Activated T-helper 9 cell treated with anti-CD3 and anti-CD28 coated beads, Interleukin-2, amount 50 U/mL, for 16 hours (primary cell): ENCODE measurements around the gene LRRC14B.
"Not testable (repeated sequence)": the region's sequence is repeated elsewhere in the genome, so short reads cannot be mapped to it uniquely, and the experiment has no call there.

Experiments
- DNase-seq: peaks from one replicate; pipeline ENCODE4 v3.0.0-alpha.2; 2020; ENCODE audit warnings: low read depth

Gene LRRC14B

DNA sequence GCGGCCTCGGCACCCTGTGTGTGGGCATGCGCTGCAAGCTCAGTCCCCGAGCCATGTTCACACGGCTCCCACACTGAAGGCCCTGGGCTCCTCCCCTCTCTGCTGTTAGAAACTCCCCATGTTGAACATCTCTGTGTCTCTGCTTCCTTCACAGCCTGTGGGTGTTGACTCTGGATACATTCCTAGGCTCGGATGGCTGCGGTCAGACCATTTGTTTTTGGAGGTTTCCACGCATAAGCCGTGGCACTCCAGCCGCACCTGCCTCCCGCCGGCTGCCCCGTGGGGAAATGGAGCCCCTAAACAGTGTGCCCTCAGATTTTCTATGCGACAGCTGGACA, 31.2 kb upstream of the LRRC14B start:
- no peak for DNase-seq

DNA sequence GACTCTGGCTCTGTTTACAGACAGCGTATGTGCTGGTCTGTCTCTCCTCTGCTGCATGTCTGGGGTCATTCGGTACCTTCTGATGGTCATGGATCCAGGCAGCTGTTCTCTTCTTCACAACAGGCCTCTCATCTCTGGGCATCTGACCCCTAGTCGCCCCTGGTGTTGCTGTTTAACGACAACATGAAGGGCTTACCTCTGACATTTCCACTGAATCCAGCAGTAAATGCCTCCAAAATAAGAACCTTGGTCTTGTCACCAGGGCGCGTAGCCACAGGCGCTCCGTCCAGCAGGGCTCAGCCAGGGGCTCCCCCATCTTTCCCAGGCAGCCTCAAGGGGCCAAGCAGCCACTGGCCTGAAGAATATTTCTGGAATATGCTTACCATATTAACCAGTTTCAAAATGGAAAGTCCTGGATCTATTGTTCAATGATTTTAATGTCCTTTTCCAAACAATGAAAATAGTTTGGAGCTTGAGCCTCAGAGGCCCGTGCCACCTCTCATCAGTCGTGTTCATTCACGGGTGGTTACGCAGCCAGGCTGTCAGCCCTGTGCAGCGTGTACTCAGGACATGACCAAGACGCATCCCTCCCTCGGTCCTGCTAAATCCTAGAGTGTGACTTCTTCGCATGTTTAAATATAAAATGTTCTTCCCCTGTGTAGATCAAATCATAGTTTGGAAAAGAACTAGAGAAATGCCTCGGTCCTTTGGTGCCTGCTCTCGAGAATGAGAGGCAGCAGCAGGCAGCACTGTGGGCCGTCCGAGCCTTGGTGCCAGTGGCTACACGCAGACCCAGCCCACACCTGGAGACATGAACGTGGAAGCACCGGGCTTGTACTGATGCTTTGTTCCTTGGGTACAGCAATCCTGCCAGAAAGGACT, 30.1 kb upstream of the LRRC14B start:
- no peak for DNase-seq

DNA sequence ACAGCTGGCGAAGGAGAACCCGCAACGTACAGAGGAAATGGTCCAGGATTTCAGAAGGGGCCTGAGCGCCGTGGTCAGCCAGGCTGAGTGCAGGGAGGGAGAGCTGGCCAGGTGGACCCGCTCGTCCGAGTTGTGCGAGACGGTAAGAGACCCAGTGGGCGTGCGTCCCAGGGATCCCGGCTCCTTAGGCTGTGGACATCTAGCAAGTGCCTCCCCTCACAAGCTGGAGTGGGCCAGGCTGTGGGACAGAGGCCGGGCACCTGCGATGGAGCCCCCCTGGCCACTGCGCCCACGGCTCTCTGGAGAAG, 29.5 kb upstream of the LRRC14B start:
- DNase-seq: no peak

- DNase-seq: no peak
These were observed 29.1 kb upstream of the LRRC14B start for GRCh38 chr5:162190-162564.

- no peak for DNase-seq
These were observed 28.5 kb upstream of the LRRC14B start for GRCh38 chr5:162565-163337.

DNA sequence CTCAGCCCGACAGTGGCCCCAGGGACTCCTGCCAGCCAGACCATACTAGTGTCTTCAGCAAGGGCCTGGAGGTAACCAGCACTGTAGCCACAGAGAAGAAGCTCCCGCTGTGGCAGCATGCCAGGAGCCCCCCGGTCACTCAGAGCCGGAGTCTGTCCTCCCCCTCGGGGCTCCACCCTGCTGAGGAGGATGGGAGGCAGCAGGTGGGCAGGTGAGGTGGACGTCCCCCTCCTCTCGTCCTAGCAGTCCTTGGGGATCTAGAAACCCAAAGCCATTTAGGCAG, 28.0 kb upstream of the LRRC14B start:
- DNase-seq: no peak

GRCh38 chr5:163841-164240, 27.5 kb upstream of the LRRC14B start:
- DNase-seq: no peak

DNA sequence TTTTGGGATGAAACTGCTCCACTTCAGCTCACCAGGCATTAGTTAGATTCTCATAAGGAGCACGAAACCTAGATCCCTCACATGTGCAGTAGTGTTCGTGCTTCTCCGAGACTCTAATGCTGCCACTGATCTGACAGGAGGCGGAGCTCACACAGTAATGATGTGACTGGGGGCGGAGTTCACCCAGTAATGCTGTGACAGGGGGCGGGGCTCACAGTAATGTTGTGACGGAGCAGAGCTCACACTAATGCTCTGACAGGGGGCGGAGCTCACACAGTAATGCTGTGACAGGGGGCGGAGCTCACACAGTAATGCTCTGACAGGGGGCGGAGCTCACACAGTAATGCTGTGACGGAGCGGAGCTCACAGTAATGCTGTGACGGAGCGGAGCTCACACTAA, 27.1 kb upstream of the LRRC14B start:
- DNase-seq: no peak

GRCh38 chr5:164783-165182, 26.5 kb upstream of the LRRC14B start:
- DNase-seq: not testable (repeated sequence)

- no peak for DNase-seq
These were observed 24.6 kb upstream of the LRRC14B start for GRCh38 chr5:166441-167372.

- DNase-seq: no peak
These were observed 23.8 kb upstream of the LRRC14B start for GRCh38 chr5:167511-167910.

GRCh38 chr5:167982-168660, 23.2 kb upstream of the LRRC14B start:
- DNase-seq: no peak

GRCh38 chr5:169071-169727, 22.1 kb upstream of the LRRC14B start:
- no peak for DNase-seq

- DNase-seq: no peak
These were observed 21.6 kb upstream of the LRRC14B start for GRCh38 chr5:169728-170094.

GRCh38 chr5:170971-171800, 20.1 kb upstream of the LRRC14B start:
- no peak for DNase-seq

DNA sequence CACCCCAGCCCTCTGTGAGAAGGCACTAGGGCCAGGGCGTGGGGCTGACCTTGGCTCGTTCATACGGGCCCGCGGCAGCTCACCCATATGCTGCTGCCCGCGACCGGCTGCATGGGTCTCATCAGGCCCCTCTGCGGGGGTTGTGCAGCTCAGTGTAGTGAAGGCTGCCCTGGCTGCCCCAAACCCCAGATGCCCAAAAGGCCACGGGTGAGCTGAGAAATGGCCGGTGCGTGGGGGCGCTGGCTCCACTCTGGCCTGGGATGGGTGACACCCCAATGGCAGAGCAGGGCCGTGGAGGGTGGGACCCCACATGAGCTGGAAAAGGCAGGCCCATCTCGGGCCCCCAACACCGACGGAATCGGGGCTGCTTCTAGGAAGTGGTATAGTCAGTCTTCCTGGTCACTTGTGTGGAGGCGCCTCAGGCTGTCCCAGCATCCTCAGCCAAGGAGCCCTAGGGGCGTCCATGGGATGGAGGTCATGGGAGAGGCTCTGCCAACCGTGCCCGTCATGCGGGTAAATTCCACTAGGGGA, 19.4 kb upstream of the LRRC14B start:
- no peak for DNase-seq

GRCh38 chr5:172421-172820, 18.9 kb upstream of the LRRC14B start:
- DNase-seq: no peak

- DNase-seq: no peak
These were observed 18.4 kb upstream of the LRRC14B start for GRCh38 chr5:172841-173251.

GRCh38 chr5:173392-174290, 17.7 kb upstream of the LRRC14B start:
- DNase-seq: no peak

GRCh38 chr5:174291-174600, 17.0 kb upstream of the LRRC14B start:
- DNase-seq: no peak
